CD4-positive, alpha-beta memory T cell (primary cell): ENCODE data around the gene FBXW2. TPM values are rescaled to one million over a fixed set of nuclear protein-coding genes. Genes with fewer than 3 reads are reported as not detected.

Experiments used
- CTCF ChIA-PET: fragments of 350-600 bp; sonication (Branson Sonifier 250); formaldehyde crosslinking; loops from one replicate; lab custom pipeline; 2021; ENCODE audit warnings: inconsistent platforms; ENCODE audit not compliant: partially characterized antibody; lab: Charles Lee
- POLR2A ChIA-PET: fragments of 350-600 bp; sonication (Branson Sonifier 250); formaldehyde crosslinking; loops from one replicate; lab custom pipeline; 2021; ENCODE audit not compliant: partially characterized antibody; lab: Charles Lee
- DNase-seq, 5 donors: peaks; one replicate each; pipeline versions ENCODE4 v3.0.0 to v3.0.0-alpha.2; 2020 to 2022; ENCODE audit warnings: mixed read lengths in 1 of 5
- H3K27ac ChIP-seq: one replicate; pipeline ENCODE4 v1.7.0; 2013; ENCODE audit warnings: low read depth, low read length
- H3K27me3 ChIP-seq: 2 replicates; pipeline ENCODE4 v1.7.0; 2013; ENCODE audit warnings: mild to moderate bottlenecking, low read length, moderate library complexity; ENCODE audit not compliant: insufficient read depth
- H3K36me3 ChIP-seq: 2 replicates; pipeline ENCODE4 v1.7.0; 2013; ENCODE audit warnings: mild to moderate bottlenecking, low read length, moderate library complexity; ENCODE audit not compliant: insufficient read depth
- H3K4me1 ChIP-seq: 2 replicates; pipeline ENCODE4 v1.7.0; 2013; ENCODE audit warnings: mild to moderate bottlenecking, low read length, moderate library complexity; ENCODE audit not compliant: insufficient read depth
- H3K4me3 ChIP-seq, 2 donors: one replicate each; pipeline ENCODE4 v1.7.0; 2013; ENCODE audit warnings: low read length in 2 of 2, mild to moderate bottlenecking in 1 of 2
- H3K9me3 ChIP-seq, 2 donors: one replicate each; pipeline ENCODE4 v1.7.0; 2013; ENCODE audit warnings: low read length in 2 of 2, control low read depth in 1 of 2; ENCODE audit not compliant: control insufficient read depth in 1 of 2
- H3K27ac Mint-ChIP-seq, 7 donors: one replicate each; pipeline ENCODE4 v1.8.0; 2020 to 2021; ENCODE audit warnings: mixed read lengths in 7 of 7, mild to moderate bottlenecking in 6 of 7, inconsistent platforms in 3 of 7, moderate library complexity in 3 of 7
- H3K27me3 Mint-ChIP-seq, 2 donors: one replicate each; pipeline ENCODE4 v1.8.0; 2020 to 2021; ENCODE audit warnings: mixed read lengths in 2 of 2
- H3K36me3 Mint-ChIP-seq, 2 donors: one replicate each; pipeline ENCODE4 v1.8.0; 2020 to 2021; ENCODE audit warnings: mixed read lengths in 2 of 2, inconsistent platforms in 1 of 2, mild to moderate bottlenecking in 1 of 2
- H3K4me1 Mint-ChIP-seq, 4 donors: one replicate each; pipeline ENCODE4 v1.8.0; 2020 to 2021; ENCODE audit warnings: mixed read lengths in 4 of 4, mild to moderate bottlenecking in 1 of 4
- H3K4me3 Mint-ChIP-seq, 8 donors: one replicate each; pipeline ENCODE4 v1.8.0; 2020 to 2021; ENCODE audit warnings: mixed read lengths in 8 of 8, mild to moderate bottlenecking in 7 of 8, moderate library complexity in 6 of 8, inconsistent platforms in 3 of 8
- H3K9me3 Mint-ChIP-seq, 8 donors: one replicate each; pipeline ENCODE4 v1.8.0; 2020 to 2021; ENCODE audit warnings: mixed read lengths in 8 of 8, mild to moderate bottlenecking in 5 of 8, inconsistent platforms in 3 of 8, moderate library complexity in 1 of 8
- intact Hi-C: fragments of 100-400 bp; cut with micrococcal nuclease; formaldehyde crosslinking; loops from one replicate; pipeline ENCODE4 v1.15.1; 2023
- polyA plus RNA-seq, 2 donors: library from polyadenylated mRNA; unstranded; fragments of 300-500 nt; fragmentation: Illumina TruSeq; gene quantifications; one replicate each; pipeline ENCODE4 v1.2.3, GENCODE V29; 2021
- total RNA-seq, 2 experiments: library from RNA; stranded (reverse); gene quantifications; one replicate each; pipeline ENCODE4 v1.2.3, GENCODE V29; 2021

FBXW2 gene
- total and polyA plus RNA-seq, 4 experiments from 2014 or later: 40.5 to 77.8 (median 59.4) TPM

- H3K9me3 ChIP-seq: no peaks in the 10 kb centered on the region
- Mint-ChIP-seq H3K27ac (peak overlapping the region in 2 of 7 donors; percentile 20 to 72), H3K4me1 (peaks cover 0 to 7% (median 6%) of the 10 kb centered on the region in 4 donors), H3K36me3 (peaks cover 23 to 64% of the 10 kb centered on the region in 2 donors), H3K4me3 (no peak overlapping the region), H3K9me3 (no peaks in the 10 kb centered on the region), H3K27me3 (no peaks in the 10 kb centered on the region)
- no peaks in the 10 kb centered on the region for H3K27me3 ChIP-seq
- ChIA-PET CTCF (interaction anchor here (0.8 to 10.6 kb wide), 6 partner anchors 31 to 314 kb away, joined by 3 to 211 read pairs (median 4); partner anchors contain the start of gene CNTRL), POLR2A (interaction anchor here (0.7 to 0.9 kb wide), 2 partner anchors 81 to 143 kb away, joined by 3 to 4 read pairs; no protein-coding TSS in a partner anchor)
- H3K27ac ChIP-seq: no peak overlapping the region
- no peak for DNase-seq
- intact Hi-C loops: no loop called here
- no peaks in the 10 kb centered on the region for H3K4me1 ChIP-seq
- H3K4me3 ChIP-seq: no peak overlapping the region
- H3K36me3 ChIP-seq: peaks cover 38% of the 10 kb centered on the region
Observed at GRCh38 chr9:120761006-120761405, 32.2 kb downstream of the FBXW2 start.

- H3K27ac ChIP-seq: no peak overlapping the region
- Mint-ChIP-seq H3K4me3 (no peak overlapping the region), H3K9me3 (no peaks in the 10 kb centered on the region), H3K4me1 (peaks cover 0 to 6% (median 5%) of the 10 kb centered on the region in 4 donors), H3K27ac (peak overlapping the region in 3 of 7 donors; percentile 56 to 82 (median 75)), H3K27me3 (no peaks in the 10 kb centered on the region), H3K36me3 (peaks cover 17 to 56% of the 10 kb centered on the region in 2 donors)
- intact Hi-C loops: loop anchor here (5.0 to 10.0 kb wide), 3 partner anchors 138 to 445 kb away; partner anchors contain the start of gene RAB14
- H3K4me3 ChIP-seq: no peak overlapping the region
- no peaks in the 10 kb centered on the region for H3K4me1 ChIP-seq
- no peaks in the 10 kb centered on the region for H3K27me3 ChIP-seq
- no peaks in the 10 kb centered on the region for H3K9me3 ChIP-seq
- DNase-seq: no peak
- H3K36me3 ChIP-seq: peaks cover 33% of the 10 kb centered on the region
- ChIA-PET CTCF (interaction anchor here (10.6 kb wide), 1 partner anchor 302 kb away, joined by 211 read pairs; no protein-coding TSS in a partner anchor), POLR2A (interaction anchor here (0.6 to 1.1 kb wide), 2 partner anchors 34 to 130 kb away, joined by 3 to 4 read pairs; no protein-coding TSS in a partner anchor)
Observed at GRCh38 chr9:120759755-120760400, 33.3 kb downstream of the FBXW2 start.

GRCh38 chr9:120758544-120758943 lies 34.7 kb downstream of the FBXW2 start:
- Histone ChIP-seq H3K4me1 (no peaks in the 10 kb centered on the region), H3K36me3 (peaks cover 21% of the 10 kb centered on the region), H3K9me3 (no peaks in the 10 kb centered on the region), H3K27ac (no peak overlapping the region), H3K27me3 (no peaks in the 10 kb centered on the region), H3K4me3 (no peak overlapping the region)
- Mint-ChIP-seq H3K36me3 (peaks cover 4 to 42% of the 10 kb centered on the region in 2 donors), H3K4me1 (peaks cover 0 to 6% (median 5%) of the 10 kb centered on the region in 4 donors), H3K27me3 (no peaks in the 10 kb centered on the region), H3K27ac (peak overlapping the region in 6 of 7 donors; percentile 29 to 90 (median 76)), H3K4me3 (no peak overlapping the region), H3K9me3 (no peaks in the 10 kb centered on the region)
- intact Hi-C loops: loop anchor here (5.0 to 10.0 kb wide), 3 partner anchors 136 to 446 kb away; partner anchors contain the start of gene RAB14
- ChIA-PET POLR2A (interaction anchor here (1.1 kb wide), 1 partner anchor 158 kb away, joined by 3 read pairs; no protein-coding TSS in a partner anchor), CTCF (interaction anchor here (0.7 to 10.6 kb wide), 4 partner anchors 9 to 315 kb away, joined by 3 to 211 read pairs (median 54); partner anchors contain the start of gene CNTRL)
- DNase-seq: no peak

GRCh38 chr9:120757026-120757913 lies 35.9 kb downstream of the FBXW2 start:
- H3K27ac Mint-ChIP-seq: peak overlapping the region; percentile 6 to 79 (median 34)
- Histone ChIP-seq H3K36me3 (peaks cover 9% of the 10 kb centered on the region), H3K9me3 (no peaks in the 10 kb centered on the region), H3K27me3 (no peaks in the 10 kb centered on the region), H3K27ac (no peak overlapping the region), H3K4me1 (no peaks in the 10 kb centered on the region), H3K4me3 (no peak overlapping the region)
- no peak for DNase-seq
- ChIA-PET POLR2A (interaction anchor here (0.7 to 0.9 kb wide), 2 partner anchors 133 to 302 kb away, joined by 3 read pairs; no protein-coding TSS in a partner anchor), CTCF (interaction anchor here (0.6 to 10.6 kb wide), 12 partner anchors 9 to 316 kb away, joined by 3 to 211 read pairs (median 3); partner anchors contain the start of gene CNTRL)
- H3K27me3 Mint-ChIP-seq: no peaks in the 10 kb centered on the region
- H3K4me1 Mint-ChIP-seq: peaks cover 0 to 6% (median 5%) of the 10 kb centered on the region in 4 donors
- intact Hi-C loops: loop anchor here (5.0 to 10.0 kb wide), 3 partner anchors 135 to 448 kb away; partner anchors contain the start of gene RAB14
- H3K36me3 Mint-ChIP-seq: peaks cover 4 to 30% of the 10 kb centered on the region in 2 donors
- no peaks in the 10 kb centered on the region for H3K9me3 Mint-ChIP-seq
- no peak overlapping the region for H3K4me3 Mint-ChIP-seq

- Histone ChIP-seq H3K4me3 (no peak overlapping the region), H3K9me3 (no peaks in the 10 kb centered on the region), H3K27me3 (no peaks in the 10 kb centered on the region), H3K27ac (no peak overlapping the region), H3K4me1 (no peaks in the 10 kb centered on the region), H3K36me3 (peaks cover 7% of the 10 kb centered on the region)
- DNase-seq: no peak
- no peak overlapping the region for H3K4me3 Mint-ChIP-seq
- no peaks in the 10 kb centered on the region for H3K27me3 Mint-ChIP-seq
- no peaks in the 10 kb centered on the region for H3K9me3 Mint-ChIP-seq
- peaks cover 4 to 26% of the 10 kb centered on the region in 2 donors for H3K36me3 Mint-ChIP-seq
- intact Hi-C loops: loop anchor here (1.0 to 10.0 kb wide), 5 partner anchors 134 to 448 kb away; partner anchors contain the start of gene RAB14
- H3K27ac Mint-ChIP-seq: peak overlapping the region in 5 of 7 donors; percentile 12 to 79 (median 68)
- POLR2A ChIA-PET: interaction anchor here (0.7 to 1.6 kb wide), 3 partner anchors 134 to 306 kb away, joined by 3 to 6 read pairs (median 3); no protein-coding TSS in a partner anchor
- CTCF ChIA-PET: interaction anchor here (0.6 to 10.6 kb wide), 21 partner anchors 9 to 564 kb away, joined by 3 to 211 read pairs (median 4); partner anchors contain the start of gene CNTRL
- H3K4me1 Mint-ChIP-seq: peaks cover 0 to 6% (median 5%) of the 10 kb centered on the region in 4 donors
Observed at GRCh38 chr9:120756531-120756930, 36.7 kb downstream of the FBXW2 start.

GRCh38 chr9:120755810-120756434 lies 37.3 kb downstream of the FBXW2 start:
- no peaks in the 10 kb centered on the region for H3K27me3 ChIP-seq
- ChIA-PET POLR2A (interaction anchor here (0.7 to 1.6 kb wide), 5 partner anchors 87 to 306 kb away, joined by 3 to 6 read pairs (median 3); partner anchors contain the start of gene PSMD5), CTCF (interaction anchor here (0.7 to 10.6 kb wide), 27 partner anchors 9 to 564 kb away, joined by 3 to 211 read pairs (median 4); partner anchors contain the start of gene CNTRL)
- Mint-ChIP-seq H3K27ac (peak overlapping the region in 6 of 7 donors; percentile 13 to 79 (median 49)), H3K36me3 (peaks cover 4 to 21% of the 10 kb centered on the region in 2 donors), H3K4me1 (peaks cover 0 to 6% (median 5%) of the 10 kb centered on the region in 4 donors), H3K9me3 (no peaks in the 10 kb centered on the region), H3K4me3 (no peak overlapping the region), H3K27me3 (no peaks in the 10 kb centered on the region)
- peaks cover 1% of the 10 kb centered on the region for H3K36me3 ChIP-seq
- intact Hi-C loops: loop anchor here (1.0 to 10.0 kb wide), 7 partner anchors 134 to 564 kb away; partner anchors contain the start of gene RAB14
- DNase-seq: peak; percentile 58 to 75 (median 63)
- H3K4me1 ChIP-seq: no peaks in the 10 kb centered on the region
- no peak overlapping the region for H3K27ac ChIP-seq
- no peaks in the 10 kb centered on the region for H3K9me3 ChIP-seq
- H3K4me3 ChIP-seq: no peak overlapping the region
